Neutrophil (primary cell): ENCODE measurements around the gene CEP104.

Experiments
- H3K27ac ChIP-seq: fragments of 200-600 bp; sonication (generic); 2 replicates; pipeline ENCODE4 v1.5.1; 2016; ENCODE audit warnings: mild to moderate bottlenecking, moderate library complexity
- H3K27me3 ChIP-seq: fragments of 200-600 bp; sonication (generic); 2 replicates; pipeline ENCODE4 v1.6.0; 2016; ENCODE audit warnings: mild to moderate bottlenecking
- H3K36me3 ChIP-seq: fragments of 200-600 bp; sonication (generic); 2 replicates; pipeline ENCODE4 v1.5.1; 2017
- H3K4me1 ChIP-seq, 2 experiments: fragments of 200-600 bp in 1 of 2; sonication (generic) in 1 of 2; 1 replicate in 1 of 2; 2 replicates in 1 of 2; pipeline versions ENCODE4 v1.5.1 to v1.6.1; 2013 to 2016; ENCODE audit warnings: low read depth in 1 of 2, low read length in 1 of 2, mild to moderate bottlenecking in 1 of 2, moderate library complexity in 1 of 2; ENCODE audit not compliant: control insufficient read depth in 1 of 2, insufficient read depth in 1 of 2
- H3K4me3 ChIP-seq, 2 experiments: fragments of 200-600 bp in 1 of 2; sonication (generic) in 1 of 2; 1 replicate in 1 of 2; 2 replicates in 1 of 2; pipeline ENCODE4 v1.5.1; 2013 to 2016; ENCODE audit warnings: low read depth in 1 of 2, low read length in 1 of 2, mild to moderate bottlenecking in 1 of 2, moderate library complexity in 1 of 2
- H3K9me3 ChIP-seq: fragments of 200-600 bp; sonication (generic); 2 replicates; pipeline ENCODE4 v1.5.1; 2016
- CTCF ChIP-seq: fragments of 200-600 bp; sonication (generic); IDR thresholded peaks from 2 replicates; pipeline ENCODE4 v1.5.1; 2016; ENCODE audit warnings: antibody characterized with exemption

CEP104 gene

GRCh38 chr1:3900150-3900968 lies 43.3 kb upstream of the CEP104 start, which contains the start of gene C1orf174:
C1orf174 (minus strand) TSS chr1:3900272; CDS start chr1:3900186, 86 bp downstream.
- Histone ChIP-seq H3K36me3 (peaks cover 5% of the 10 kb centered on the region), H3K4me1 (peaks cover 15 to 16% of the 10 kb centered on the region in 2 experiments), H3K27me3 (no peaks in the 10 kb centered on the region), H3K9me3 (no peaks in the 10 kb centered on the region), H3K4me3 (peak within 1 kb of the TSS; percentile 74 to 100), H3K27ac (peak within 1 kb of the TSS; percentile 97)
- TF ChIP-seq CTCF = peak; percentile 7

- Histone ChIP-seq H3K9me3 (no peaks in the 10 kb centered on the region), H3K4me1 (peaks cover 14 to 16% of the 10 kb centered on the region in 2 experiments), H3K36me3 (peaks cover 11% of the 10 kb centered on the region), H3K4me3 (peak overlapping the region; percentile 74 to 100), H3K27me3 (no peaks in the 10 kb centered on the region), H3K27ac (peak overlapping the region; percentile 97)
- peak; percentile 23 for TF ChIP-seq CTCF
These were observed 42.7 kb upstream of the CEP104 start for GRCh38 chr1:3899754-3900149.

GRCh38 chr1:3898994-3899753 lies 42.2 kb upstream of the CEP104 start:
- Histone ChIP-seq H3K36me3 (peaks cover 14% of the 10 kb centered on the region), H3K4me3 (peak overlapping the region; percentile 74 to 100), H3K9me3 (no peaks in the 10 kb centered on the region), H3K4me1 (peaks cover 14 to 16% of the 10 kb centered on the region in 2 experiments), H3K27me3 (no peaks in the 10 kb centered on the region), H3K27ac (peak overlapping the region; percentile 97)
- no peak for TF ChIP-seq CTCF

GRCh38 chr1:3898475-3898735 lies 41.4 kb upstream of the CEP104 start:
- Histone ChIP-seq H3K27ac (no peak overlapping the region), H3K27me3 (no peaks in the 10 kb centered on the region), H3K4me3 (no peak overlapping the region), H3K36me3 (peaks cover 14% of the 10 kb centered on the region), H3K4me1 (peaks cover 14 to 16% of the 10 kb centered on the region in 2 experiments), H3K9me3 (no peaks in the 10 kb centered on the region)
- TF ChIP-seq CTCF = no peak

- H3K27ac ChIP-seq = no peak overlapping the region
- H3K4me1 ChIP-seq = peaks cover 14 to 16% of the 10 kb centered on the region in 2 experiments
- peaks cover 14% of the 10 kb centered on the region for H3K36me3 ChIP-seq
- no peaks in the 10 kb centered on the region for H3K9me3 ChIP-seq
- no peak for TF ChIP-seq CTCF
- no peak overlapping the region for H3K4me3 ChIP-seq
- no peaks in the 10 kb centered on the region for H3K27me3 ChIP-seq
These were observed 39.5 kb upstream of the CEP104 start for GRCh38 chr1:3896396-3897000.
